ENCODE data around the gene COL18A1. TPM values are rescaled to one million over a fixed set of nuclear protein-coding genes. Genes with fewer than 3 reads are reported as not detected.

COL18A1 gene
- total RNA-seq, 1 donor from 2014 or later: 9.2 TPM

DNA sequence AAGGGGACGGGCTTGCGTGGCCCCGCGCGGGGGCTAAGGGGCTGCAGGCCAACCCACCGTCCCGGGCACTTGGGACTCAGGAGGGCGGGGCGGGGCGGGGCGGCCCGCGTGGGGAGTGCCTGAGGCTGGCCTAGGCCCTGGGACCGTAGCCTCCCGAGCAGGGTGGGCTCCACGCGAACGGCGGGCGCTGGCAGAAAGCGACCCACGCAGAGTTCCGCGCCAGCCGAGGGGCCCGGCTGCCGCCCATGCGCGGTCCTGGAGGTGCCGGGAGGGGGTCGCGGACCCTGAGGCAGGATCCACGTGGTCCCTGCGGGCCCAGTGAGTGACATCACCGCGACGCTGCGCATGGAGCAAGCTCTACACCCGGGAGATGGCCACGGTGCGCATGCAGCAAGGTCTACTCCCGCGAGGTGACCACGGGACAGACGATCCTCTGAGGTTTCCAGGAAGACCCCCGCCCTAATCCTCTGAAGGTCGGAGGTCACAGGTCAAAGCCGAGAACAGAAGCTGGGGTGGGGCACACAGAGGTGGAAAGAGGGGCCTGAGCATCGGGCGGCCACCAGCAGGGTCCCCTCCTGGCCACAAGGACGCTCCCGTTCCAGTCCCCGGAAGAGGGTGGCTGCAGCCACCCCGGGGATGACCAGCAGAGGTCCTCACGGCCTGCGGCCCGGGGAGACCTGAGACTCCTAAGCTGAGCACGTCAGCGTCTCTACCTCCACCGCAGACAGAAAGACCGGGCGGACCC lies 150.8 kb downstream of the COL18A1 start:
- DNase-seq (ENCODE audit: low read depth) (peak; percentile 70), FAIRE-seq (no peak)
- H3K36me3 ChIP-seq (ENCODE audit: control insufficient read depth, insufficient read depth, low read length): no peaks in the 10 kb centered on the region
- H3K27me3 ChIP-seq (ENCODE audit: control insufficient read depth, insufficient read depth, low read length): peaks cover 2% of the 10 kb centered on the region
- TF ChIP-seq, protein P1, sequence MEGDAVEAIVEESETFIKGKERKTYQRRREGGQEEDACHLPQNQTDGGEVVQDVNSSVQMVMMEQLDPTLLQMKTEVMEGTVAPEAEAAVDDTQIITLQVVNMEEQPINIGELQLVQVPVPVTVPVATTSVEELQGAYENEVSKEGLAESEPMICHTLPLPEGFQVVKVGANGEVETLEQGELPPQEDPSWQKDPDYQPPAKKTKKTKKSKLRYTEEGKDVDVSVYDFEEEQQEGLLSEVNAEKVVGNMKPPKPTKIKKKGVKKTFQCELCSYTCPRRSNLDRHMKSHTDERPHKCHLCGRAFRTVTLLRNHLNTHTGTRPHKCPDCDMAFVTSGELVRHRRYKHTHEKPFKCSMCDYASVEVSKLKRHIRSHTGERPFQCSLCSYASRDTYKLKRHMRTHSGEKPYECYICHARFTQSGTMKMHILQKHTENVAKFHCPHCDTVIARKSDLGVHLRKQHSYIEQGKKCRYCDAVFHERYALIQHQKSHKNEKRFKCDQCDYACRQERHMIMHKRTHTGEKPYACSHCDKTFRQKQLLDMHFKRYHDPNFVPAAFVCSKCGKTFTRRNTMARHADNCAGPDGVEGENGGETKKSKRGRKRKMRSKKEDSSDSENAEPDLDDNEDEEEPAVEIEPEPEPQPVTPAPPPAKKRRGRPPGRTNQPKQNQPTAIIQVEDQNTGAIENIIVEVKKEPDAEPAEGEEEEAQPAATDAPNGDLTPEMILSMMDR (IDR thresholded peaks at IDR 0.05; ENCODE audit: insufficient read depth, low read length, severe bottlenecking): peak; percentile 97
- H3K4me3 ChIP-seq (ENCODE audit: low read depth, low read length): peak overlapping the region; percentile 44

DNA sequence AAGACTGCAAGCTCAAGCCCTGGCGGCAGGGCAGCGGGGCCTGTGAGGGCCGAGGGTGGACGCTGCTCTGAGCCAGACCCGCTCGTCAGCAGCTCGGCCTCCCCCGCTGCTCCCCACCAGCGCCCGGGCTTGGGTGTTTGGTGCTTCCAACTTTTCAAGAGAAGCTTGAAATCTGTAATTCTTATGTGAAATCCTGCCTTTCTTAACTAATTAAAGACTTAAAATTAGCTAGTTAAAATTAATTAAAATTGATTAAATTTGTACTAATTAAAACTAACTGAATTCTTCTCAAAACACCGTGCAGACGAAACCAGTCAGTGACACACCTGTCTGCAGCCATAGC lies 151.3 kb downstream of the COL18A1 start:
- Histone ChIP-seq H3K27me3 (ENCODE audit: control insufficient read depth, insufficient read depth, low read length) (peaks cover 2% of the 10 kb centered on the region), H3K36me3 (ENCODE audit: control insufficient read depth, insufficient read depth, low read length) (no peaks in the 10 kb centered on the region), H3K4me3 (ENCODE audit: low read depth, low read length) (peak overlapping the region; percentile 44)
- DNase-seq (ENCODE audit: low read depth) (no peak), FAIRE-seq (no peak)
- TF ChIP-seq, protein P1 (IDR thresholded peaks at IDR 0.05; ENCODE audit: insufficient read depth, low read length, severe bottlenecking): no peak

DNA sequence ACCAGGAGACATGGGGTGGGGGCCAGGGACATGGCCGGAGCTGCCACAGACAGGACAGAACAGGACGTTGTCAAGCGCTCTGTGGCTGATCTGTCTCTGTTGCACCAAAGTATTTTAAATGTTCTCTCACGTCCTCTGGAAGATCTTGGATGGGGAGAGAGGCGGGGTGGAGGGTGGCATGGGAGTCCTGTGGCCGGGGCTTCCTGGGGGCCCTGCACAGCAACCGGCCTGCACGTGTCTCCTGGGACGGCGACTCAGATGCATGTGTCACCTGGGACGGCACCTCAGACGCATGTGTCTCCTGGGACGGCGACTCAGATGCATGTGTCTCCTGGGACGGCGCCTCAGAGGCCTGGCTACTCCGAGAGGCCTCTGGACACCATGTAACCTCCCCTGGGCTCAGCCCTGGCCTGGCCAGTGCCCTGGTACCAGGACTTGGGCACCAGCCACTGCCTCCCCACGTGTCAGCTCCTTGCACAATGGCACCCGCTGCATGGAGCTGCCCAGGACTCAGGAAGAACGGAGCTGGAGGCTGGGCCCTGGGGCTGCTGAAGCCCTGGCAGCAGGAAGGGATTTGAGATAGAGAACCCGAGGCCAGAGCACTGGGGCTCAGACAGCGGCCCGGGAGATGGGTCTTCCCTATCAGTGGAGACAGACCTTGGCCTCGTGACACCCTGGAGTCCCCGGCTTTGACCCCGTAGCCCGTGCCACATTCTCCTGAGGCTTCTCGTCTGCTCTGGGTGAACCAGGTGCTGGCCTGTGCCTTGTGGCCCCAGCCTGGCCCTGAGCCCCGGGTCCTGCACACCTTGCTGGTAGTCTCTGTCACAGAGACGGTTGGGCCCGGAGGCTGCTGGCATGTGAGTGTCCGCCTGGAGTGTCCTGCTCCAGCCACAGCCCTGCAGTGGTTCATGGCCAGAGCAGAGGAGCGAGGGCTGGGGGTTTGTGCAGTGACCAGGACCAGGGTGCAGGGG lies 152.0 kb downstream of the COL18A1 start:
- Histone ChIP-seq H3K4me3 (ENCODE audit: low read depth, low read length) (no peak overlapping the region), H3K27me3 (ENCODE audit: control insufficient read depth, insufficient read depth, low read length) (peaks cover 2% of the 10 kb centered on the region), H3K36me3 (ENCODE audit: control insufficient read depth, insufficient read depth, low read length) (no peaks in the 10 kb centered on the region)
- TF ChIP-seq, protein P1 (IDR thresholded peaks at IDR 0.05; ENCODE audit: insufficient read depth, low read length, severe bottlenecking): no peak
- FAIRE-seq: no peak
- DNase-seq (ENCODE audit: low read depth): no peak

DNA sequence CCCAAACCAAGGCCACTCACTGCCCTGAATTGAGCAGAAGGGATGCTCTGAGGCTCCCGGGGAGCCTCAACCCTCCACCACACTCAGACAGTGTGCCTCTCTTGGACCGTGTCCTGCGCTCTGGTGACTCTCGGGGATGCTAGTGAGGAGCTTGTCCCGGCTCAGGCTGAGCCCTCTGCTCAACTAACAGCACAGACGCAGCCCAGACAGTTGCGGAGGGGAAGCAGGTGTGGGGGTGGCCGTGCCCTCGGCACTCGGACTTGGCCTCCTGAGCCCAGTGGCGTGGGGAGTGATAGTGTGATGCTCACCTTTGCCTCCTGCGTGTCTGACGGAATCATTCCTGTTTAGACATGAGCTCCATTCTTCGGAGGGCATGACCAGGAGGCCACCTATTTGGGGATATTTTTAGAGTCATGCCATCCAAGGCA lies 152.7 kb downstream of the COL18A1 start:
- FAIRE-seq (no peak), DNase-seq (ENCODE audit: low read depth) (no peak)
- Histone ChIP-seq H3K27me3 (ENCODE audit: control insufficient read depth, insufficient read depth, low read length) (peaks cover 8% of the 10 kb centered on the region), H3K36me3 (ENCODE audit: control insufficient read depth, insufficient read depth, low read length) (no peaks in the 10 kb centered on the region), H3K4me3 (ENCODE audit: low read depth, low read length) (no peak overlapping the region)
- TF ChIP-seq, protein P1 (IDR thresholded peaks at IDR 0.05; ENCODE audit: insufficient read depth, low read length, severe bottlenecking): no peak

DNA sequence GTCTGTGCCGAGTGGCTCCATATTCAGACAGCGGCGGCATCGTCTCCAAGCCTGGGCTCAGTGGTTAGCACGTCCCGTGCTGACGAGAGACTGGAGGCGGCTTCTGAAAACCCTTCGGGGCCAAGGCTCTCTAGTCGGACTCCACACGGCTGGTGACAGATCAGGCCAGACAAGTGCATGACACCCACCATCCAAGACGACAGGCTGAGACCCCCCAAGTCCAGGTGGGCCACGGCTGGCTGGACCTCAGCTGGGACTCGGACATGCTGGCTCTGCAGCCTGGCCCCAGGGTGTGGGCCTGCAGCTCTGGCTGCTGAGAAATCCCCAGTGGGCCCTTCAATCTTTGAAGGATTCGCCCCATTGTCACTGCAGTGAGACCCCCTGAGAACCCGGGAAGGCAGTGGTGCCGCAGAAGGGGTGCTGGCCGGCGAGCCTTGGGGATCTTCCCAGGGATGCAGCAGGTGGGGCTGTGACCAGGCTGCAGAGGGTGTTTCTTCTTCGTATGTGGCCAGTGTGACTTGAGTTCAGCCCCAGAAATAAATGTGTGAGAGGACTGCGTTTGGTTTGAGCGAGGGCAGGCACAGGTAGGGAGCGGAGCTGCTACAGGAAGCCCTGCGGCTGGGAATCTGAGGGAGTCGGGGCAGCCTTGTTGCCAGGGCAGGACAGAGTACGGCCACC lies 153.2 kb downstream of the COL18A1 start:
- DNase-seq (ENCODE audit: low read depth): no peak
- Histone ChIP-seq H3K27me3 (ENCODE audit: control insufficient read depth, insufficient read depth, low read length) (peaks cover 12% of the 10 kb centered on the region), H3K36me3 (ENCODE audit: control insufficient read depth, insufficient read depth, low read length) (no peaks in the 10 kb centered on the region), H3K4me3 (ENCODE audit: low read depth, low read length) (no peak overlapping the region)
- no peak for FAIRE-seq
- TF ChIP-seq, protein P1 (IDR thresholded peaks at IDR 0.05; ENCODE audit: insufficient read depth, low read length, severe bottlenecking): no peak

Data from bronchial epithelial cell (primary cell).